Hematopoietic multipotent progenitor cell treated with erythropoietin and hydrocortisone succinate and interleukin-3 and kit ligand, for 4 days (in vitro differentiated cells): Measurements from ENCODE around the gene USP46.

Experiments
- DNase-seq: peaks from one replicate; pipeline ENCODE4 v3.0.0-alpha.2; 2015

USP46 gene

GRCh38 chr4:52568351-52568750 lies 90.8 kb downstream of the USP46 start:
- no peak for DNase-seq

GRCh38 chr4:52566136-52567031 lies 92.7 kb downstream of the USP46 start:
- DNase-seq = peak; percentile 14

GRCh38 chr4:52560844-52561280 lies 98.2 kb downstream of the USP46 start:
- no peak for DNase-seq

GRCh38 chr4:52555356-52555716 lies 103.8 kb downstream of the USP46 start:
- DNase-seq = no peak

GRCh38 chr4:52554612-52555355 lies 104.3 kb downstream of the USP46 start:
- DNase-seq = no peak

GRCh38 chr4:52552778-52553177 lies 106.3 kb downstream of the USP46 start:
- peak; percentile 25 for DNase-seq

GRCh38 chr4:52551487-52551886 lies 107.6 kb downstream of the USP46 start:
- no peak for DNase-seq

- DNase-seq = no peak
These were observed 108.9 kb downstream of the USP46 start for GRCh38 chr4:52550186-52550585.

GRCh38 chr4:52548818-52549570 lies 110.1 kb downstream of the USP46 start:
- DNase-seq = no peak

- DNase-seq = no peak
These were observed 112.7 kb downstream of the USP46 start for GRCh38 chr4:52546449-52546848.

- peak; percentile 74 for DNase-seq
These were observed 113.7 kb downstream of the USP46 start for GRCh38 chr4:52545099-52546069.
